HG03354 (cell line): ENCODE data around the gene GPR179.
"Not testable (repeated sequence)": the region's sequence is repeated elsewhere in the genome, so short reads cannot be mapped to it uniquely, and the experiment has no call there.

Source experiments
- ATAC-seq: cut with Tn5 transposase; IDR thresholded peaks from one replicate; pipeline ENCODE4 v1.9.1; 2021; ENCODE audit warnings: mild to moderate bottlenecking; ENCODE audit not compliant: unreplicated experiment, poor library complexity, severe bottlenecking

GPR179 gene

GRCh38 chr17:38324772-38325171 lies 19.0 kb downstream of the GPR179 start:
- ATAC-seq, result no peak

- no peak for ATAC-seq
Measured at GRCh38 chr17:38324141-38324697, 19.5 kb downstream of the GPR179 start.

- ATAC-seq, result no peak
Measured at GRCh38 chr17:38322897-38323296, 20.9 kb downstream of the GPR179 start.

DNA sequence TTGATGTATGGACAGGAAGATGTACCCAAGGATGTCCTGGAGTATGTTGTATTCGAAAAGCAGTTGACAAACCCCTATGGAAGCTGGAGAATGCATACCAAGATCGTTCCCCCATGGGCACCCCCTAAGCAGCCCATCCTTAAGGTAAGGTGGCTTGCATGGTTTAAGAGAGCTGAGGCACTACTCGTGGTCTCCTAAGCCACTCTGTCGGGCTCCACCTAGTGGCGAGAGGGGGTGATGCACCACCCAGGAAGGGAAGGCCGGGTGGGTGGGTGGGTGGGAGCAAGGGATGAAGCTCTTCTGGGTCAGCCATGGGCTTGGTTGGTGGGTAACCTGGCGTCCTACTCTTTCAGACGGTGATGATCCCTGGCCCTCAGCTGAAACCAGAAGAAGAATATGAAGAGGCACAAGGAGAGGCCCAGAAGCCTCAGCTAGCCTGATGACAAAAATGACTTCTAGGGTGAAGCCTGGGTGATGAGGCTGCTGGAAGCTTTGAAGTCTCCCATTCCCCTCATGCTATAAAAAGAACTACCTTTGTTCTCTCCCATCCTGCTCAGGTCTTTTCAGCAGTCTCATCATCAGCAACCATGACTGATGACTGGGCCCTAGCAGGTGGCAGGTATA lies 21.5 kb downstream of the GPR179 start:
- no peak for ATAC-seq

GRCh38 chr17:38320482-38320881 lies 23.3 kb downstream of the GPR179 start:
- no peak for ATAC-seq

GRCh38 chr17:38317081-38317480 lies 26.7 kb downstream of the GPR179 start:
- ATAC-seq, result no peak

GRCh38 chr17:38315497-38315896 lies 28.3 kb downstream of the GPR179 start:
- no peak for ATAC-seq

GRCh38 chr17:38296834-38297517 lies 46.8 kb downstream of the GPR179 start, which contains the start of gene MRPL45:
MRPL45 (plus strand) TSS chr17:38297168; CDS start chr17:38297184, 16 bp downstream.
- ATAC-seq, result peak; percentile 96

GRCh38 chr17:38295602-38296365 lies 48.0 kb downstream of the GPR179 start:
- not testable (repeated sequence) for ATAC-seq

GRCh38 chr17:38289760-38290159 lies 54.0 kb downstream of the GPR179 start:
- not testable (repeated sequence) for ATAC-seq

GRCh38 chr17:38288217-38288827 lies 55.4 kb downstream of the GPR179 start:
- ATAC-seq, result not testable (repeated sequence)

GRCh38 chr17:38286501-38287091 lies 57.2 kb downstream of the GPR179 start:
- ATAC-seq, result peak; percentile 59

- not testable (repeated sequence) for ATAC-seq
Measured at GRCh38 chr17:38285994-38286393, 57.8 kb downstream of the GPR179 start.
